ENCODE results near the gene GUSB.

Gene GUSB

GRCh38 chr7:65925040-65925439 lies 57.0 kb downstream of the GUSB start:
- H3K4me3 ChIP-seq (ENCODE audit: low read depth in 1 of 2, low read length in 2 of 2): no peak overlapping the region
- H3K9me3 ChIP-seq (ENCODE audit: control insufficient read depth in 1 of 2, low read length in 2 of 2): no peaks in the 10 kb centered on the region
- H3K4me1 ChIP-seq (ENCODE audit: control insufficient read depth in 1 of 2, insufficient read depth in 2 of 2, low read length in 2 of 2): no peaks in the 10 kb centered on the region
- no peaks in the 10 kb centered on the region for H3K36me3 ChIP-seq (ENCODE audit: control insufficient read depth in 1 of 2, insufficient read depth in 2 of 2, low read length in 2 of 2)
- no peak overlapping the region for H3K27ac ChIP-seq (ENCODE audit: low read length)
- H3K27me3 ChIP-seq (ENCODE audit: low read depth, low read length): no peaks in the 10 kb centered on the region

GRCh38 chr7:65924193-65924592 lies 57.8 kb downstream of the GUSB start:
- H3K27ac ChIP-seq (ENCODE audit: low read length): no peak overlapping the region
- no peaks in the 10 kb centered on the region for H3K27me3 ChIP-seq (ENCODE audit: low read depth, low read length)
- no peak overlapping the region for H3K4me3 ChIP-seq (ENCODE audit: low read depth in 1 of 2, low read length in 2 of 2)
- H3K36me3 ChIP-seq (ENCODE audit: control insufficient read depth in 1 of 2, insufficient read depth in 2 of 2, low read length in 2 of 2): no peaks in the 10 kb centered on the region
- H3K9me3 ChIP-seq (ENCODE audit: control insufficient read depth in 1 of 2, low read length in 2 of 2): no peaks in the 10 kb centered on the region
- H3K4me1 ChIP-seq (ENCODE audit: control insufficient read depth in 1 of 2, insufficient read depth in 2 of 2, low read length in 2 of 2): no peaks in the 10 kb centered on the region

GRCh38 chr7:65923316-65923715 lies 58.7 kb downstream of the GUSB start:
- Histone ChIP-seq H3K36me3 (ENCODE audit: control insufficient read depth in 1 of 2, insufficient read depth in 2 of 2, low read length in 2 of 2) (no peaks in the 10 kb centered on the region), H3K4me3 (ENCODE audit: low read depth in 1 of 2, low read length in 2 of 2) (no peak overlapping the region), H3K27ac (ENCODE audit: low read length) (no peak overlapping the region), H3K9me3 (ENCODE audit: control insufficient read depth in 1 of 2, low read length in 2 of 2) (no peaks in the 10 kb centered on the region), H3K27me3 (ENCODE audit: low read depth, low read length) (no peaks in the 10 kb centered on the region), H3K4me1 (ENCODE audit: control insufficient read depth in 1 of 2, insufficient read depth in 2 of 2, low read length in 2 of 2) (no peaks in the 10 kb centered on the region)

GRCh38 chr7:65915921-65916657 lies 65.9 kb downstream of the GUSB start:
- Histone ChIP-seq H3K4me1 (ENCODE audit: control insufficient read depth in 1 of 2, insufficient read depth in 2 of 2, low read length in 2 of 2) (no peaks in the 10 kb centered on the region), H3K27me3 (ENCODE audit: low read depth, low read length) (no peaks in the 10 kb centered on the region), H3K36me3 (ENCODE audit: control insufficient read depth in 1 of 2, insufficient read depth in 2 of 2, low read length in 2 of 2) (no peaks in the 10 kb centered on the region), H3K27ac (ENCODE audit: low read length) (no peak overlapping the region), H3K9me3 (ENCODE audit: control insufficient read depth in 1 of 2, low read length in 2 of 2) (no peaks in the 10 kb centered on the region), H3K4me3 (ENCODE audit: low read depth in 1 of 2, low read length in 2 of 2) (no peak overlapping the region)

GRCh38 chr7:65912237-65912636 lies 69.8 kb downstream of the GUSB start:
- no peak overlapping the region for H3K4me3 ChIP-seq (ENCODE audit: low read depth in 1 of 2, low read length in 2 of 2)
- H3K27ac ChIP-seq (ENCODE audit: low read length): no peak overlapping the region
- no peaks in the 10 kb centered on the region for H3K36me3 ChIP-seq (ENCODE audit: control insufficient read depth in 1 of 2, insufficient read depth in 2 of 2, low read length in 2 of 2)
- no peaks in the 10 kb centered on the region for H3K9me3 ChIP-seq (ENCODE audit: control insufficient read depth in 1 of 2, low read length in 2 of 2)
- H3K27me3 ChIP-seq (ENCODE audit: low read depth, low read length): no peaks in the 10 kb centered on the region
- no peaks in the 10 kb centered on the region for H3K4me1 ChIP-seq (ENCODE audit: control insufficient read depth in 1 of 2, insufficient read depth in 2 of 2, low read length in 2 of 2)

Measured in muscle layer of duodenum (tissue), 2 donors.